PC-3 (cell line): Measurements from ENCODE around the gene SMPD2. TPM values are rescaled to one million over a fixed set of nuclear protein-coding genes. Genes with fewer than 3 reads are reported as not detected.

ENCODE experiments used
- ATAC-seq: fragments of 200-7000 bp; cut with Tn5 transposase; 2 replicates; pipeline ENCODE4 v1.9.1; 2020; ENCODE audit warnings: mild to moderate bottlenecking, moderate library complexity
- BruUV-seq: library from RNA; stranded (reverse); fragments of 400-500 nt; replicated peaks from 2 replicates; lab custom pipeline; 2021; lab: Mats Ljungman, UMichigan
- CTCF ChIA-PET: fragments of 300-600 bp; sonication (Branson Sonifier 250); formaldehyde crosslinking; loops from one replicate; lab custom pipeline; 2022; ENCODE audit warnings: antibody characterized with exemption; lab: Charles Lee
- POLR2A ChIA-PET: fragments of 300-600 bp; sonication (Branson Sonifier 250); formaldehyde crosslinking; loops from one replicate; lab custom pipeline; 2022; ENCODE audit warnings: antibody characterized with exemption; ENCODE audit not compliant: unreplicated experiment; lab: Charles Lee
- DNase-seq: peaks from one replicate; pipeline ENCODE4 v3.0.0-alpha.2; 2015
- H2AFZ ChIP-seq: fragments of 300-600 bp; sonication (generic); 2 replicates; pipeline ENCODE4 v1.6.0; 2016; ENCODE audit warnings: antibody characterized with exemption, low read length
- H3F3A ChIP-seq: fragments of 300-600 bp; sonication (generic); one replicate; pipeline ENCODE4 v1.6.0; 2017; ENCODE audit warnings: antibody characterized with exemption, low read length, control low read depth, mild to moderate bottlenecking; ENCODE audit not compliant: unreplicated experiment
- H3K27ac ChIP-seq: fragments of 300-600 bp; sonication (generic); 2 replicates; pipeline ENCODE4 v1.5.1; 2016; ENCODE audit warnings: mild to moderate bottlenecking, low read length
- H3K27me3 ChIP-seq: fragments of 300-600 bp; sonication (generic); 2 replicates; pipeline ENCODE4 v1.6.1; 2016; ENCODE audit warnings: low read length, mixed read lengths
- H3K36me3 ChIP-seq: fragments of 300-600 bp; sonication (generic); 2 replicates; pipeline ENCODE4 v1.6.1; 2016; ENCODE audit warnings: low read depth, mixed run types, low read length, mixed read lengths
- H3K4me1 ChIP-seq: fragments of 300-600 bp; sonication (generic); 2 replicates; pipeline ENCODE4 v1.5.1; 2016; ENCODE audit warnings: low read length; ENCODE audit not compliant: insufficient read depth
- H3K4me2 ChIP-seq: fragments of 300-600 bp; sonication (generic); 2 replicates; pipeline ENCODE4 v1.6.0; 2016; ENCODE audit warnings: low read length
- H3K4me3 ChIP-seq: fragments of 300-600 bp; sonication (generic); 2 replicates; pipeline ENCODE4 v1.5.1; 2016; ENCODE audit warnings: mild to moderate bottlenecking, low read length, mixed read lengths
- H3K79me2 ChIP-seq: fragments of 300-600 bp; sonication (generic); 2 replicates; pipeline ENCODE4 v1.6.1; 2017; ENCODE audit warnings: low read length, mixed read lengths
- H3K9ac ChIP-seq: fragments of 300-600 bp; sonication (generic); 2 replicates; pipeline ENCODE4 v1.6.0; 2016; ENCODE audit warnings: mild to moderate bottlenecking, low read length
- H3K9me2 ChIP-seq: fragments of 300-600 bp; sonication (generic); replicated peaks from 2 replicates; pipeline ENCODE4 v1.6.1; 2016; ENCODE audit warnings: mixed run types, low read length, mixed read lengths
- H3K9me3 ChIP-seq: fragments of 300-600 bp; sonication (generic); 2 replicates; pipeline ENCODE4 v1.6.1; 2016; ENCODE audit warnings: low read length, mixed read lengths
- H4K20me1 ChIP-seq: fragments of 300-600 bp; sonication (generic); 2 replicates; pipeline ENCODE4 v1.6.1; 2016; ENCODE audit warnings: low read length, mixed read lengths
- EZH2 ChIP-seq: fragments of 300-600 bp; sonication (generic); IDR thresholded peaks from one replicate; pipeline ENCODE4 v1.6.1; 2017; ENCODE audit warnings: antibody characterized with exemption, mild to moderate bottlenecking, low read length; ENCODE audit not compliant: unreplicated experiment
- EZH2phosphoT487 ChIP-seq: fragments of 300-600 bp; sonication (generic); IDR thresholded peaks from 2 replicates; pipeline ENCODE4 v1.6.1; 2018; ENCODE audit warnings: mild to moderate bottlenecking, antibody characterized with exemption, low read length, borderline replicate concordance
- intact Hi-C: fragments of 100-400 bp; cut with micrococcal nuclease; formaldehyde crosslinking; loops from 2 replicates; pipeline ENCODE4 v1.9.0; 2023
- total RNA-seq: library from RNA; depleted of rRNA; stranded (reverse); fragments of >200 nt; gene quantifications from 2 replicates; pipeline ENCODE4 v1.2.3, GENCODE V29; 2014
- TF ChIP-seq, protein P1 (sequence below): fragments of 300-600 bp; sonication (generic); conservative IDR thresholded peaks from 2 replicates; pipeline ENCODE4 v1.5.1; 2017; ENCODE audit warnings: antibody characterized with exemption, low read depth, mild to moderate bottlenecking, low read length

The SMPD2 gene
- total RNA-seq, 1 experiment from 2014 or later = 12.6 TPM

DNA sequence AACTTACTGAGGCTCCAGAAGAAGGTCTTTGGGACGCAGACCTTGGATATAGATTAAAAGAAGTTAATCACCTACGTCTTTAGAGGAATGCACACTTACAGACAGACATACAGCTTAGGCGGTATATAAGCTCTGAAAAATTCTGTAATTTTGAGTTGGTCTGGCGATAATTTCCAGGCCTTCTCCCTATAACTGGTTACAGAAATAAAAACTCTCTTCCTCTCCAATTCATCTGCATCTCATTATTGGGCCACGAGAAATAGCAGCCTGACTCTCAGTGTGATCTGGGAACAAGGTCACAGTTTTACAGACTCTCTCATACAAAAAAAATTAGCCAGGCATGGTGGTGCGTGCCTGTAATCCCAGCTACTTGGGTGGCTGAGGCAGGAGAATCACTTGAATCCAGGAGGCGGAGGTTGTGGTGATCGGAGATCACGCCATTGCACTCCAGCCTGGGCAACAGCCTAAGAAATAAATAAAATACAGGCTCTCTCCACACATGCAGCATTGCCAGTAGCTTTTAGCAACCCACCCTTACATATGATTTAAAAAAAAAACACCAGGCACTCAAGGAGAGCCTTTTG lies 37.8 kb downstream of the SMPD2 start:
- Histone ChIP-seq H3K79me2 (peaks cover 67% of the 10 kb centered on the region), H3K9ac (no peak overlapping the region), H3K4me1 (peaks cover 22% of the 10 kb centered on the region), H3K4me2 (peak overlapping the region; percentile 83), H2AFZ (no peak overlapping the region), H3K9me3 (no peaks in the 10 kb centered on the region), H3K4me3 (peak overlapping the region; percentile 58; the same call in 1 of the 2 replicates), H3K36me3 (peaks cover 14% of the 10 kb centered on the region), H3F3A (no peaks in the 10 kb centered on the region), H4K20me1 (0 out of 2 replicates have a peak, but pooled peaks cover 2% of the 10 kb centered on the region), H3K9me2 (no peaks in the 10 kb centered on the region), H3K27me3 (no peaks in the 10 kb centered on the region), H3K27ac (no peak overlapping the region)
- intact Hi-C loops = no loop called here
- DNase-seq = no peak
- no peak for ATAC-seq
- CTCF ChIA-PET = no interaction called here
- BruUV-seq = no TSS peak
- no peak for TF ChIP-seq EZH2phosphoT487
- TF ChIP-seq EZH2 = no peak
- TF ChIP-seq, protein P1, sequence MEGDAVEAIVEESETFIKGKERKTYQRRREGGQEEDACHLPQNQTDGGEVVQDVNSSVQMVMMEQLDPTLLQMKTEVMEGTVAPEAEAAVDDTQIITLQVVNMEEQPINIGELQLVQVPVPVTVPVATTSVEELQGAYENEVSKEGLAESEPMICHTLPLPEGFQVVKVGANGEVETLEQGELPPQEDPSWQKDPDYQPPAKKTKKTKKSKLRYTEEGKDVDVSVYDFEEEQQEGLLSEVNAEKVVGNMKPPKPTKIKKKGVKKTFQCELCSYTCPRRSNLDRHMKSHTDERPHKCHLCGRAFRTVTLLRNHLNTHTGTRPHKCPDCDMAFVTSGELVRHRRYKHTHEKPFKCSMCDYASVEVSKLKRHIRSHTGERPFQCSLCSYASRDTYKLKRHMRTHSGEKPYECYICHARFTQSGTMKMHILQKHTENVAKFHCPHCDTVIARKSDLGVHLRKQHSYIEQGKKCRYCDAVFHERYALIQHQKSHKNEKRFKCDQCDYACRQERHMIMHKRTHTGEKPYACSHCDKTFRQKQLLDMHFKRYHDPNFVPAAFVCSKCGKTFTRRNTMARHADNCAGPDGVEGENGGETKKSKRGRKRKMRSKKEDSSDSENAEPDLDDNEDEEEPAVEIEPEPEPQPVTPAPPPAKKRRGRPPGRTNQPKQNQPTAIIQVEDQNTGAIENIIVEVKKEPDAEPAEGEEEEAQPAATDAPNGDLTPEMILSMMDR = no peak
- POLR2A ChIA-PET = no interaction called here

DNA sequence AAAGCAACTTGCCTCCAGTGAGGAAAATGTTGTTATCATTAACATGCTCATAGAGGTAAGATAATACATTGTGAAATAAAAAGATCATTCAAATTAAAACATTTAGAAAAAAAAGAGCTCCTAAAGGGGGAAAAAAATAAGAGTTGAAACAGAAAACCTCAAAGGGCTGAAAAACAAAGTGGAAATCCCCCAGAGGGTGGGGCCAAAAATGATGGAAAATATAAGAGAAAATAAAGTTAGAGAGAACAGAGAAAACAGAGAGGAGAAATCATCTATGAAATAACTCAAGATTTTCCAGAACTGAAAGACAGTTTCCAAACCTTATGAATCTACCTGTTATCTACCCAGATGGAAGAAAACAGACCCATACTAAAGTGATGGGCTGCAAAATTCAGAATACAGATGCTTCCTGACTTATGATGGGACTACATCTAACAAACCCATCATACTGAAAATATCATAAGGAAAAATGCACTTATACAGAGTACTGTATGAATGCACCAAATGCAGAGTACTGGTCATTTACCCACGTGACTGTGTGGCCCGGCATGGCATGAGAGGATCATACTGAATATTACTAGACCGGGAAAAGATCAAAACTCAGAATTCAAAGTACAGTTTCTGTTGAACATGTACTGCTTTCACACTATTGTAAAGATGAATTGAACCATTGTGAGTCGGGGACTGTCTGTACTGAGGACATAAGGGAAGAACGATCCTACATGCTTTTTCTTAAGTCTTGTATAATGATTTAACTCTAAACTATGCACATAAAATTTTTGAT lies 38.5 kb downstream of the SMPD2 start:
- TF ChIP-seq EZH2phosphoT487 = no peak
- no peak for TF ChIP-seq EZH2
- TF ChIP-seq, protein P1 = no peak
- Histone ChIP-seq H3K4me3 (peak overlapping the region; percentile 58), H2AFZ (no peak overlapping the region), H3K4me2 (peak overlapping the region; percentile 83), H3K27ac (no peak overlapping the region), H3K27me3 (no peaks in the 10 kb centered on the region), H3K9ac (no peak overlapping the region), H3K4me1 (peaks cover 25% of the 10 kb centered on the region), H3K79me2 (peaks cover 67% of the 10 kb centered on the region), H4K20me1 (0 out of 2 replicates have a peak, but pooled peaks cover 2% of the 10 kb centered on the region), H3F3A (no peaks in the 10 kb centered on the region), H3K9me2 (no peaks in the 10 kb centered on the region), H3K9me3 (no peaks in the 10 kb centered on the region), H3K36me3 (peaks cover 14% of the 10 kb centered on the region)
- ChIA-PET POLR2A (no interaction called here), CTCF (no interaction called here)
- intact Hi-C loops = no loop called here
- no TSS peak for BruUV-seq
- no peak for ATAC-seq
- DNase-seq = no peak
